ENCODE results near the gene NSD1. TPM values are rescaled to one million over a fixed set of nuclear protein-coding genes. Genes with fewer than 3 reads are reported as not detected.
"Not testable (repeated sequence)": the region's sequence is repeated elsewhere in the genome, so short reads cannot be mapped to it uniquely, and the experiment has no call there.

The NSD1 gene
- total RNA-seq, 3 donors from 2014 or later: 59.3 to 103 (median 69.7) TPM

DNA sequence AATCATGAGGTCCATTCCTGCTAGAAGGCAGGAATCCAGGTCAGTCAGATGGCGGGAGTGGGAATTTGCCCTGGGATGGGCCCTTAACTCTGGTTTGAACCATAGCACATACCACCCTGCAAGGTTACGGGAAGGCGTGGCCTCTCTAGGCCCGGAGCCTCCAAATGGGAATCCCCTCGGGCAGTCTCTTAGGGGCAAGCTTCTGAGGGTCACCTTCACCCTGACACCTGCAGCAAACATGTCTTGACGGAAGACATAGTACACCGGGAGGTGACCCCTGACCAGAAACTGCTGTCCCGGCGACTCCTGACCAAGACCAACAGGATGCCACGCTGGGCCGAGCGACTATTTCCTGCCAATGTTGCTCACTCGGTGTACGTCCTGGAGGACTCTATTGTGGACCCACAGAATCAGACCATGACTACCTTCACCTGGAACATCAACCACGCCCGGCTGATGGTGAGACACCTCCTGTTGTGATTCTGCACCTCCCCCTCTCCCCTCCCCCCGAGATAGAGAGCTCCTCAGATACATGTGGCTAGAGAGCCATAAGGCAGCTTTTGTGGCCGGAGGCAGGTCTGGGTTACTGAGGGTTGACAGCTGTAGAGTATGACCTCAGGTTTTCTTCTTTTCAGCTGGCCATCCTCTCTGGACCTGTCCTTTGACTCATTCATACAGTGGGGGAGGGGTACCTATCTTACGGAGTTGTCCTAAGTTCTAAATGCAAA lies 171.0 kb downstream of the NSD1 start:
- no peaks in the 10 kb centered on the region for H3K9me3 ChIP-seq
- H3K4me1 ChIP-seq (ENCODE audit: low read depth): peaks cover 45% of the 10 kb centered on the region
- DNase-seq (peak; percentile 80 to 93 (median 84)), ATAC-seq (peak; percentile 41)
- intact Hi-C loops (cut with DNase I, micrococcal nuclease): no loop called here
- no peak for TF ChIP-seq CTCF (IDR thresholded peaks at IDR 0.05)
- peak overlapping the region; percentile 92 for H3K4me3 ChIP-seq
- no peaks in the 10 kb centered on the region for H3K36me3 ChIP-seq (ENCODE audit: low read depth)

DNA sequence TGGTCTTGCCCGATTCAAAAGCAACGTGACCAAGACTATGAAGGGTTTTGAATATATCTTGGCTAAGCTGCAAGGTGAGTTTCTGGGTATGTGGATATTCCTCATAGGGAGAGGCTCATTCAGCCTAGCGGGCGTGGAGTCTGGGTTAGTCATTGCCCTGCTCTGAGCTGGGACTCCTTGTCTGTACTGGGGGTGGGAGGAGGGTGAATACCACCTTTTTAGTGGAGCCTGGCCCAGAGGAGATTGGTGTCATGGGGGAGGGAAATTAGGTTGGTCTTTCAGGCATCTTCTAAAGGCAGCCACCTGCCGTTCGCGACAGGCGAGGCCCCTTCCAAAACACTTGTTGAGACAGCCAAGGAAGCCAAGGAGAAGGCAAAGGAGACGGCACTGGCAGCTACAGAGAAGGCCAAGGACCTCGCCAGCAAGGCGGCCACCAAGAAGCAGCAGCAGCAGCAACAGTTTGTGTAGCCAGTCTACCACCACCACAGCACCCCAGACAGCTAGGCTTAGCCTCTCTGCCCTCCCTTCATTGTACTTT lies 172.6 kb downstream of the NSD1 start:
- H3K36me3 ChIP-seq (ENCODE audit: low read depth); H3K4me3 ChIP-seq; intact Hi-C loops (cut with DNase I, micrococcal nuclease): not testable (repeated sequence)

DNA sequence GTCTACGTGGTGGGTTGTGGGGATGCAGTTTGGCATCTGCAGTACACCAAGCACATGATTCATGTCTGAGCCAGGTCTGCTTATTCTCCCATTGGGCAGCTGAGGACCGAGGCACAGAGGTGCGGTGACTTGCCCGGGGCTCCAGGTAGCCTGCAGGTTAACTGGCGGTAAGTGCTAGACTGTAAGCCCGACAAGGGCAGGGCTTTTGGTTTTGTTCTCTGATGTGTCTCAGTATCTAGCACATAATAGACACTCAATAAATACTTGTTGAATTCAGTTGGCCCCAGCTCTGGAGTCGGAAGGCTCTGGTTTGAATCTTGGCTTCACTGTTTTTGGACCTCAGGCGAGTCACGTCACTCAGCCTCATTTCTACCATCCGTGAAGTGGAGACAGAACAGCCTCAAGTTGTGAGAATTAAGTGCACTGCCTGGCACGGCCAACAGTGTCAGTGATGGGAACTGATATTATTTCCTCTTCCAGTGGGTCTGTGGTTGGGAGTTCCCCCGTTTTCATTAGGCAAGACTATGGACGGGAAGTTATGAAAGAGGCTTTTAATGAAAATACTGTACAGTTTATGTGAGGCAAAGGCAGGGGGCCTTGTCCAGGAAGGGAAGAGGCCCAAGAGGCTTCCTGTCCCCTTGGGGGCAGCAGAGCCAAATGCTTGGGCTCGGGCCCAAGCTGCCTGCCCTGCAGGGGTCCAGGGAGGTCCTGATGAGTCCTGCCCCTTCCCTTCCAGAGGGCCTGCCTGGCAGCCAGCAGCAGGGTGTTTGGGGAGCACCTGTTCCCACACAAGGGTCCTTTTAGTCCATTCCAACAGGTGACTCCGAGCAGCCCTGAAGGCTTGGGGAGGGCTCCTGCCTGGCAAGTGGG lies 173.3 kb downstream of the NSD1 start:
- H3K9me3 ChIP-seq: no peaks in the 10 kb centered on the region
- ATAC-seq (no peak), DNase-seq (peak in 1 of 3 donors; percentile 58)
- H3K4me3 ChIP-seq: no peak overlapping the region
- TF ChIP-seq CTCF (IDR thresholded peaks at IDR 0.05): no peak
- intact Hi-C loops (cut with DNase I, micrococcal nuclease): no loop called here
- H3K4me1 ChIP-seq (ENCODE audit: low read depth): peaks cover 41% of the 10 kb centered on the region
- no peaks in the 10 kb centered on the region for H3K36me3 ChIP-seq (ENCODE audit: low read depth)

More for the DNA sequence above, 172.6 kb downstream of the NSD1 start:
- not testable (repeated sequence) for H3K9me3 ChIP-seq, ATAC-seq, DNase-seq
- H3K4me1 ChIP-seq (ENCODE audit: low read depth): peaks cover 43% of the 10 kb centered on the region

- peaks cover 3% of the 10 kb centered on the region for H3K36me3 ChIP-seq (ENCODE audit: low read depth)
- peaks cover 38% of the 10 kb centered on the region for H3K4me1 ChIP-seq (ENCODE audit: low read depth)
- intact Hi-C loops (cut with DNase I, micrococcal nuclease): no loop called here
- no peaks in the 10 kb centered on the region for H3K9me3 ChIP-seq
- DNase-seq (peak in 1 of 3 donors; percentile 58), ATAC-seq (no peak)
- TF ChIP-seq CTCF (IDR thresholded peaks at IDR 0.05): no peak
- no peak overlapping the region for H3K4me3 ChIP-seq
These were observed 174.2 kb downstream of the NSD1 start for GRCh38 chr5:177307544-177308363.

DNA sequence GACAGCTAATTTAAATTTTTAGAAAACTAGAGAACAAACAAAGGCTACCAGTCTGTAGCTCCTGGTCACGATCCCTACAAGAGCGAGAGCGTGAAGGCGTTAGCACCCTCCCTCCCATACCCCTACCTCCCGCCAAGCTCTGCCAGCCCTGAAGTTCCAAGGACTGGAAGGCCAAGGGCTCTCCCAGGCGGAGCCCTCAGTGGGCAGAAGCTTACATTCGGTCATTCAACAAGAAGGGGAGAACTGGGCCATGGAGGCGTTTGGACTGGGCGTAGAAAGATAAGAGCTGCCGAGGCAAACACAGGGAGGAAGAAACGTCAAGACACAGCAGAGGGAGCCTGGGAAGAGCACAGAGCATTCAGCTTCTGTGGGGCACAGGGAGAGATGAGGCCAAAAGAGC lies 175.2 kb downstream of the NSD1 start:
- no peak for ATAC-seq
- intact Hi-C loops (cut with DNase I, micrococcal nuclease): no loop called here

More for the DNA sequence above, 175.2 kb downstream of the NSD1 start:
- H3K4me1 ChIP-seq (ENCODE audit: low read depth): peaks cover 40% of the 10 kb centered on the region
- peak in 1 of 3 donors; percentile 20 for DNase-seq
- H3K36me3 ChIP-seq (ENCODE audit: low read depth): peaks cover 3% of the 10 kb centered on the region
- no peak for TF ChIP-seq CTCF (IDR thresholded peaks at IDR 0.05)
- H3K9me3 ChIP-seq: no peaks in the 10 kb centered on the region
- H3K4me3 ChIP-seq: no peak overlapping the region
